ENCODE results near the gene SMAD6. TPM values are rescaled to one million over a fixed set of nuclear protein-coding genes. Genes with fewer than 3 reads are reported as not detected.

Gene SMAD6
- total and polyA plus RNA-seq, 5 donors from 2014 or later = 0.27 TPM; not detected in 4

- no peak for ATAC-seq (ENCODE audit: low read depth in 2 of 2)
- Mint-ChIP-seq H3K36me3 (no peaks in the 10 kb centered on the region), H3K4me1 (no peaks in the 10 kb centered on the region), H3K27ac (no peak overlapping the region), H3K9me3 (no peaks in the 10 kb centered on the region), H3K27me3 (peaks cover 16% of the 10 kb centered on the region), H3K4me3 (no peak overlapping the region)
- no peak for DNase-seq
- no peaks in the 10 kb centered on the region for H3K9me3 ChIP-seq (ENCODE audit: control insufficient read depth in 2 of 2, low read length in 2 of 2)
- no peaks in the 10 kb centered on the region for H3K27me3 ChIP-seq (ENCODE audit: control insufficient read depth, insufficient read depth, low read length)
- no peak overlapping the region for H3K27ac ChIP-seq (ENCODE audit: insufficient read depth, low read length, poor library complexity, severe bottlenecking)
- H3K4me3 ChIP-seq (ENCODE audit: low read depth, low read length) = no peak overlapping the region
- no peaks in the 10 kb centered on the region for H3K4me1 ChIP-seq (ENCODE audit: control insufficient read depth, insufficient read depth, low read length, poor library complexity, severe bottlenecking)
- no peaks in the 10 kb centered on the region for H3K36me3 ChIP-seq (ENCODE audit: control insufficient read depth, insufficient read depth, low read length)
Measured at GRCh38 chr15:66803182-66803729, 101.2 kb downstream of the SMAD6 start.

DNA sequence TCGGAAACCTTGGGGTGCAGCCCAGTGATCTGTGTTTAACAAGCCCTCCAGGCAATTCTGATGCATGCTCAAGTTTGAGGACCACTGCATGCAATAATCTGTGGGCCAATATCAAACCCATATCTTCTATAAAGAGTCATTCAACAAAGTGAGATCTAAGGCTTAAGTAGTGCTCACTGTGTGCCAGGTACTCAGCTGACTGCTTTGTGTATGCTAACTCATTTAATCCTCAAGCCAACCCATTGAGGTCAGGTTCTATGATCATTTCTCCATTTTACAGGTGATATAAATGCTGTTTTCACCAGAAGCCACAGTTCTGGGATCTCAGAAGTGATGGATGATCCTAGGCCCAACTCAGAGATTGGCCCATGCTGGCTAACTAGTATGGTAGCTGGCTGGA is 101.7 kb downstream of the SMAD6 start:
- H3K36me3 Mint-ChIP-seq = no peaks in the 10 kb centered on the region
- Histone ChIP-seq H3K4me1 (ENCODE audit: control insufficient read depth, insufficient read depth, low read length, poor library complexity, severe bottlenecking) (no peaks in the 10 kb centered on the region), H3K27me3 (ENCODE audit: control insufficient read depth, insufficient read depth, low read length) (no peaks in the 10 kb centered on the region), H3K36me3 (ENCODE audit: control insufficient read depth, insufficient read depth, low read length) (no peaks in the 10 kb centered on the region), H3K9me3 (ENCODE audit: control insufficient read depth in 2 of 2, low read length in 2 of 2) (no peaks in the 10 kb centered on the region), H3K27ac (ENCODE audit: insufficient read depth, low read length, poor library complexity, severe bottlenecking) (no peak overlapping the region), H3K4me3 (ENCODE audit: low read depth, low read length) (no peak overlapping the region)
- no peak overlapping the region for H3K4me3 Mint-ChIP-seq
- DNase-seq (no peak), ATAC-seq (ENCODE audit: low read depth in 2 of 2) (no peak)
- H3K4me1 Mint-ChIP-seq = no peaks in the 10 kb centered on the region
- no peaks in the 10 kb centered on the region for H3K9me3 Mint-ChIP-seq
- no peak overlapping the region for H3K27ac Mint-ChIP-seq
- H3K27me3 Mint-ChIP-seq = peaks cover 13% of the 10 kb centered on the region

- Mint-ChIP-seq H3K36me3 (no peaks in the 10 kb centered on the region), H3K4me1 (no peaks in the 10 kb centered on the region), H3K9me3 (peaks cover 0 to 2% (median 0%) of the 10 kb centered on the region in 7 donors), H3K27me3 (peaks cover 12% of the 10 kb centered on the region), H3K27ac (no peak overlapping the region), H3K4me3 (no peak overlapping the region)
- DNase-seq = no peak
- no peak overlapping the region for H3K4me3 ChIP-seq (ENCODE audit: low read depth, low read length)
- H3K27me3 ChIP-seq (ENCODE audit: control insufficient read depth, insufficient read depth, low read length) = no peaks in the 10 kb centered on the region
- H3K9me3 ChIP-seq (ENCODE audit: control insufficient read depth in 2 of 2, low read length in 2 of 2) = no peaks in the 10 kb centered on the region
- H3K27ac ChIP-seq (ENCODE audit: insufficient read depth, low read length, poor library complexity, severe bottlenecking) = no peak overlapping the region
- H3K4me1 ChIP-seq (ENCODE audit: control insufficient read depth, insufficient read depth, low read length, poor library complexity, severe bottlenecking) = no peaks in the 10 kb centered on the region
- no peak for ATAC-seq (ENCODE audit: low read depth in 2 of 2)
- no peaks in the 10 kb centered on the region for H3K36me3 ChIP-seq (ENCODE audit: control insufficient read depth, insufficient read depth, low read length)
Measured at GRCh38 chr15:66805202-66805885, 103.3 kb downstream of the SMAD6 start.

- H3K4me3 ChIP-seq (ENCODE audit: low read depth, low read length) = no peak overlapping the region
- no peak overlapping the region for H3K27ac Mint-ChIP-seq
- no peak for ATAC-seq (ENCODE audit: low read depth in 2 of 2)
Measured at GRCh38 chr15:66808181-66808824, 106.3 kb downstream of the SMAD6 start.

DNA sequence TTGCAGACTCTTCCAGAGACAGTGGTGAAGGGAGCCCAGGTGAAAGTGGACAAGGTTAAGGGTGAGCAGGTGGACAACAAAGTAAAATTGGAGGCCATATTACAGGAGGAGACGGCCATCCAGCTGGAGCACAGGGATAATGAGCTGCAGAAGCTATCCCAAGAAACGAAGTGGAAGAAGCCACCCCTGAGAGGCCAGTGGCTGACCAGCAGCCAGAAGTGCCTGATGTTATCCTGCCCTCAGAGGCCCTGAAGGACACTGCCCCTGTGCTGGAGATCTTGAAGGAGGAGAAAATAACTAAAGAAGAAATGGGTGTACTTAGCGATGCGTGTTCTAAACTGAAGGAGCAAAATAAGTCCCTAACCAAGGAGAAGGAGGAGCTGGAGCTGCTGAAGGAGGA is 107.6 kb downstream of the SMAD6 start:
- H3K4me3 Mint-ChIP-seq = no peak overlapping the region
- Histone ChIP-seq H3K9me3 (ENCODE audit: control insufficient read depth in 2 of 2, low read length in 2 of 2) (no peaks in the 10 kb centered on the region), H3K36me3 (ENCODE audit: control insufficient read depth, insufficient read depth, low read length) (no peaks in the 10 kb centered on the region), H3K27ac (ENCODE audit: insufficient read depth, low read length, poor library complexity, severe bottlenecking) (no peak overlapping the region), H3K4me3 (ENCODE audit: low read depth, low read length) (no peak overlapping the region), H3K27me3 (ENCODE audit: control insufficient read depth, insufficient read depth, low read length) (no peaks in the 10 kb centered on the region), H3K4me1 (ENCODE audit: control insufficient read depth, insufficient read depth, low read length, poor library complexity, severe bottlenecking) (no peaks in the 10 kb centered on the region)
- ATAC-seq (ENCODE audit: low read depth in 2 of 2) = no peak
- no peaks in the 10 kb centered on the region for H3K36me3 Mint-ChIP-seq
- peaks cover 0 to 4% (median 0%) of the 10 kb centered on the region in 7 donors for H3K9me3 Mint-ChIP-seq
- H3K4me1 Mint-ChIP-seq = no peaks in the 10 kb centered on the region
- no peak overlapping the region for H3K27ac Mint-ChIP-seq
- no peak for DNase-seq
- peaks cover 23% of the 10 kb centered on the region for H3K27me3 Mint-ChIP-seq

More at GRCh38 chr15:66808181-66808824, 106.3 kb downstream of the SMAD6 start:
- H3K4me3 Mint-ChIP-seq = no peak overlapping the region
- H3K36me3 Mint-ChIP-seq = no peaks in the 10 kb centered on the region
- H3K27me3 Mint-ChIP-seq = peaks cover 19% of the 10 kb centered on the region
- Histone ChIP-seq H3K9me3 (ENCODE audit: control insufficient read depth in 2 of 2, low read length in 2 of 2) (no peaks in the 10 kb centered on the region), H3K27me3 (ENCODE audit: control insufficient read depth, insufficient read depth, low read length) (no peaks in the 10 kb centered on the region), H3K36me3 (ENCODE audit: control insufficient read depth, insufficient read depth, low read length) (no peaks in the 10 kb centered on the region), H3K4me1 (ENCODE audit: control insufficient read depth, insufficient read depth, low read length, poor library complexity, severe bottlenecking) (no peaks in the 10 kb centered on the region), H3K27ac (ENCODE audit: insufficient read depth, low read length, poor library complexity, severe bottlenecking) (no peak overlapping the region)
- peaks cover 0 to 2% (median 0%) of the 10 kb centered on the region in 7 donors for H3K9me3 Mint-ChIP-seq
- H3K4me1 Mint-ChIP-seq = no peaks in the 10 kb centered on the region
- no peak for DNase-seq

GRCh38 chr15:66815318-66815717 is 113.3 kb downstream of the SMAD6 start:
- ATAC-seq (ENCODE audit: low read depth in 2 of 2) (no peak), DNase-seq (no peak)
- Histone ChIP-seq H3K36me3 (ENCODE audit: control insufficient read depth, insufficient read depth, low read length) (no peaks in the 10 kb centered on the region), H3K9me3 (ENCODE audit: control insufficient read depth in 2 of 2, low read length in 2 of 2) (no peaks in the 10 kb centered on the region), H3K27ac (ENCODE audit: insufficient read depth, low read length, poor library complexity, severe bottlenecking) (no peak overlapping the region), H3K4me1 (ENCODE audit: control insufficient read depth, insufficient read depth, low read length, poor library complexity, severe bottlenecking) (no peaks in the 10 kb centered on the region), H3K4me3 (ENCODE audit: low read depth, low read length) (no peak overlapping the region), H3K27me3 (ENCODE audit: control insufficient read depth, insufficient read depth, low read length) (no peaks in the 10 kb centered on the region)
- Mint-ChIP-seq H3K27ac (no peak overlapping the region), H3K27me3 (peaks cover 16% of the 10 kb centered on the region), H3K36me3 (no peaks in the 10 kb centered on the region), H3K9me3 (peaks cover 0 to 4% (median 0%) of the 10 kb centered on the region in 7 donors), H3K4me1 (no peaks in the 10 kb centered on the region), H3K4me3 (no peak overlapping the region)

DNA sequence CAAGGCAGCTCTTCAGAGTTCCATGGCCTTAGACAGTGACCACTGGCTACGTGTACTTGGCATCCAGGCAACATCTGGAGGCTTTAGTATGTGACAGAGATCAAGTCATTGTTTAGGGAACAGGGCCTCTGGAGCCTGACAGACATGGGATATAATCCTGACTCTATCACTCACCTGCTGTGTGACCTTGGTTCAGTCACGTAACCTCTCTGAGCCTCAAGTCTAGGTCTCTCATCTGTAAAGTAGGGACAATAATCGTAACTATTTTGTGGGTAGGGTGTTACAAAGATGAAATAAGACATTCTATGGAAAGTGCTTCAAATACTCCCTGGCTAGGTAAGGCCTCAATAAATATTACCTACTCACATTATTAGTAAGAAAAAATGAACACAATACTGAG is 114.2 kb downstream of the SMAD6 start:
- H3K27ac Mint-ChIP-seq = no peak overlapping the region
- Histone ChIP-seq H3K36me3 (ENCODE audit: control insufficient read depth, insufficient read depth, low read length) (no peaks in the 10 kb centered on the region), H3K9me3 (ENCODE audit: control insufficient read depth in 2 of 2, low read length in 2 of 2) (no peaks in the 10 kb centered on the region), H3K4me1 (ENCODE audit: control insufficient read depth, insufficient read depth, low read length, poor library complexity, severe bottlenecking) (no peaks in the 10 kb centered on the region), H3K27me3 (ENCODE audit: control insufficient read depth, insufficient read depth, low read length) (no peaks in the 10 kb centered on the region), H3K27ac (ENCODE audit: insufficient read depth, low read length, poor library complexity, severe bottlenecking) (no peak overlapping the region), H3K4me3 (ENCODE audit: low read depth, low read length) (no peak overlapping the region)
- H3K36me3 Mint-ChIP-seq = no peaks in the 10 kb centered on the region
- ATAC-seq (ENCODE audit: low read depth in 2 of 2) (no peak), DNase-seq (no peak)
- peaks cover 16% of the 10 kb centered on the region for H3K27me3 Mint-ChIP-seq
- no peaks in the 10 kb centered on the region for H3K4me1 Mint-ChIP-seq
- no peak overlapping the region for H3K4me3 Mint-ChIP-seq
- H3K9me3 Mint-ChIP-seq = peaks cover 0 to 4% (median 0%) of the 10 kb centered on the region in 7 donors

- no peak for ATAC-seq (ENCODE audit: low read depth in 2 of 2)
- H3K4me1 Mint-ChIP-seq = no peaks in the 10 kb centered on the region
- H3K4me1 ChIP-seq (ENCODE audit: control insufficient read depth, insufficient read depth, low read length, poor library complexity, severe bottlenecking) = no peaks in the 10 kb centered on the region
- no peak overlapping the region for H3K27ac Mint-ChIP-seq
- no peak overlapping the region for H3K4me3 Mint-ChIP-seq
- H3K9me3 Mint-ChIP-seq = no peaks in the 10 kb centered on the region
- no peak overlapping the region for H3K4me3 ChIP-seq (ENCODE audit: low read depth, low read length)
- no peaks in the 10 kb centered on the region for H3K9me3 ChIP-seq (ENCODE audit: control insufficient read depth in 2 of 2, low read length in 2 of 2)
- H3K27ac ChIP-seq (ENCODE audit: insufficient read depth, low read length, poor library complexity, severe bottlenecking) = no peak overlapping the region
- peaks cover 9% of the 10 kb centered on the region for H3K27me3 Mint-ChIP-seq
- no peaks in the 10 kb centered on the region for H3K27me3 ChIP-seq (ENCODE audit: control insufficient read depth, insufficient read depth, low read length)
- H3K36me3 Mint-ChIP-seq = no peaks in the 10 kb centered on the region
- no peaks in the 10 kb centered on the region for H3K36me3 ChIP-seq (ENCODE audit: control insufficient read depth, insufficient read depth, low read length)
- no peak for DNase-seq
Measured at GRCh38 chr15:66819084-66819483, 117.0 kb downstream of the SMAD6 start.

Measured in CD4-positive, CD25-positive, alpha-beta regulatory T cell (primary cell).